Heart left ventricle (tissue), 16 donors: ENCODE measurements around the gene UGT1A5. TPM values are rescaled to one million over a fixed set of nuclear protein-coding genes. Genes with fewer than 3 reads are reported as not detected.

Source experiments
- ATAC-seq, 4 donors: fragments of 200-7000 bp; cut with Tn5 transposase; one replicate each; pipeline ENCODE4 v1.9.1; 2020 to 2022; ENCODE audit warnings: moderate library complexity in 4 of 4, mild to moderate bottlenecking in 3 of 4, moderate number of reproducible peaks in 1 of 4
- DNase-seq, 5 donors: peaks; one replicate each; pipeline ENCODE4 v3.0.0-alpha.2; 2020
- H3K27ac ChIP-seq, 12 donors: fragments of 200-600 bp; sonication (generic) in 4 of 12; one replicate each; pipeline versions ENCODE4 v1.5.0 to v1.8.0; 2016 to 2022; ENCODE audit warnings: mild to moderate bottlenecking in 2 of 12
- H3K27me3 ChIP-seq, 9 donors: fragments of 200-600 bp; sonication (generic) in 2 of 9; one replicate each; pipeline versions ENCODE4 v1.5.1 to v1.8.0; 2016 to 2022; ENCODE audit warnings: mild to moderate bottlenecking in 3 of 9
- H3K36me3 ChIP-seq, 9 donors: fragments of 200-600 bp; sonication (generic) in 2 of 9; one replicate each; pipeline versions ENCODE4 v1.5.0 to v1.8.0; 2018 to 2022; ENCODE audit warnings: mild to moderate bottlenecking in 2 of 9
- H3K4me1 ChIP-seq, 12 donors: fragments of 200-600 bp; sonication (generic) in 4 of 12; one replicate each; pipeline versions ENCODE4 v1.5.0 to v1.8.0; 2016 to 2022; ENCODE audit warnings: mild to moderate bottlenecking in 3 of 12
- H3K4me3 ChIP-seq, 12 donors: fragments of 200-600 bp; sonication (generic) in 4 of 12; one replicate each; pipeline versions ENCODE4 v1.5.0 to v1.8.0; 2017 to 2022; ENCODE audit warnings: mild to moderate bottlenecking in 9 of 12, moderate library complexity in 4 of 12
- H3K9me3 ChIP-seq, 12 donors: fragments of 200-600 bp; sonication (generic) in 4 of 12; one replicate each; pipeline versions ENCODE4 v1.5.0 to v1.8.0; 2016 to 2022; ENCODE audit warnings: mild to moderate bottlenecking in 1 of 12
- CTCF ChIP-seq, 12 donors: fragments of 200-600 bp; sonication (generic) in 4 of 12; IDR thresholded peaks; one replicate each; pipeline versions ENCODE4 v1.5.0 to v1.8.0; 2018 to 2022; ENCODE audit warnings: antibody characterized with exemption in 12 of 12, mild to moderate bottlenecking in 5 of 12
- POLR2A ChIP-seq, 2 donors: fragments of 450-650 bp; IDR thresholded peaks; one replicate each; pipeline ENCODE4 v1.6.1; 2017; ENCODE audit warnings: antibody characterized with exemption in 2 of 2, mild to moderate bottlenecking in 2 of 2, moderate library complexity in 2 of 2
- WGBS, 4 donors: extraction: QIAGEN DNeasy Blood & Tissue Kit in 2 of 4; methylation state at CpG; one replicate each; pipeline versions ENCODE4 v1.1.5 to v1.1.7; 2013 to 2018; 5-methylcytosine and 5-hydroxymethylcytosine counted together
- intact Hi-C, 10 donors: fragments of 100-400 bp; cut with DNase I; formaldehyde crosslinking; loops; one replicate each; pipeline versions ENCODE4 v1.11.1 to v1.14.2; 2022
- polyA plus RNA-seq, 2 donors: library from polyadenylated mRNA; stranded (reverse); fragments of 200-250 nt; gene quantifications; one replicate each; pipeline ENCODE4 v1.2.3, GENCODE V29; 2013
- total RNA-seq, 9 donors: library from RNA; depleted of rRNA in 2 of 9; stranded (reverse); fragments of >200 nt in 2 of 9; fragmentation: NEBNext Ultra II Directional in 3 of 9; extraction: Animal tissue kit (Norgen Biotek cat#: 25700) in 3 of 9; gene quantifications; one replicate each; pipeline versions ENCODE4 v1.1.0 to v1.2.4, GENCODE V29; 2016 to 2023
- donor health status: ischemic (EF 13 %, LVEDD 7.1; RV severe dilation, severe dysfunction).
- donor health status: healthy with polysubstance abuse.
- donor health status: DM: no; HTN: yes; CAD: no.
- donor health status: DM: no; HTN: no; CAD: no.
- donor health status: ischemic (EF 25% LVEDD 6.9; RV normal size, moderate dysfunction).
- donor health status: ischemic (EF 25% LVEDD 5.7; RV mildly dilated, moderate dysfunction).
- donor health status: healthy.
- donor health status: DM: yes; HTN: yes; CAD: no.
- donor health status: ischemic (EF 35%, LVEDD 5.7; RV mildly dilated, moderate dysfunction).
- donor health status: nonischemic (EF 11% LVEDD 7.7; RV severe dilation, severe dysfunction).
- donor health status: DM: yes; HTN: yes; CAD: no.
- donor health status: PGD.
- donor health status: ischemic (EF 29% LVEDD 5.4; RV normal size, mild dysfunction).
- donor health status: nonischemic (EF 23%, LVEDD 6.1; RV moderate dilation, normal function).

UGT1A5 gene
- total and polyA plus RNA-seq, 11 donors, result not detected

DNA sequence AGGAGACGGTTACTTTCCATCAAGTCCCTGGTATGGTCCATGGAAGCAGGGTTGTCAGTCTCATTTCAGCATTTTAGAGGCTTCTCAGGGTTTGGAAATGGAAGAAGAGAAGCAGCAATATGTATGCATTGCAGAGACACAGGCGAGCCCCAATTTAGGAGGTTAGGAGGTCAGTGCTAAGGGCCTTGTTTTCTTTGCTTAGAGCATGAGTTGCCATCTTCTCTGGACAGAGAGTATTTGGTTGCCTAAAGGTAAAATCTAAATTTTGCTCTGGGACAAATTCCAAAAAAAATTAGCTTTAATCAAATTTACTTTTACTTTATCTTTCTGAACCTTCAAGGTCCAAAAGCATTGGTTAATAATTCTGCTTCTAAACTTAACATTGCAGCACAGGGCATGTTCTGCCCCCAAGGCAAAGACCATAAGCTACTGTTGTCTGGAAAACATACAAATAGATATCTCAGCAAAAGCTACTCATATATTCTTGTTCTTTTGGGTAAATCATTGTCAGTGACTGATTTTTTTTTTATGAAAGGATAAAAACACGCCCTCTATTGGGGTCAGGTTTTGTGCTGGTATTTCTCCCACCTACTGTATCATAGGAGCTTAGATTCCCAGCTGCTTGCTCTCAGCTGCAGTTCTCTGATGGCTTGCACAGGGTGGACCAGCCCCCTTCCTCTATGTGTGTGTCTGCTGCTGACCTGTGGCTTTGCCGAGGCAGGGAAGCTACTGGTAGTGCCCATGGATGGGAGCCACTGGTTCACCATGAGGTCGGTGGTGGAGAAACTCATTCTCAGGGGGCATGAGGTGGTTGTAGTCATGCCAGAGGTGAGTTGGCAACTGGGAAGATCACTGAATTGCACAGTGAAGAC, 41.2 kb upstream of the UGT1A5 start, which contains the start of gene UGT1A9:
Gene UGT1A9, plus strand, starts transcription at position 609 of the 872 bp plus-strand sequence. Its CDS starts 37 bp downstream, at position 646.
- H3K27me3 ChIP-seq, result peaks cover 0 to 5% (median 0%) of the 10 kb centered on the region in 9 donors
- H3K27ac ChIP-seq, result no peak within 1 kb of the TSS
- peaks cover 0 to 4% (median 0%) of the 10 kb centered on the region in 12 donors for H3K9me3 ChIP-seq
- whole genome bisulfite sequencing, 4 donors, result 75 to 86% (median 82%) methylated on average over 5 of the region's 5 CpGs
- no peaks in the 10 kb centered on the region for H3K4me1 ChIP-seq
- H3K36me3 ChIP-seq, result no peaks in the 10 kb centered on the region
- TF ChIP-seq POLR2A (IDR thresholded peaks at IDR 0.05) (no peak), CTCF (IDR thresholded peaks at IDR 0.05) (no peak)
- intact Hi-C loops, result no loop called here
- no peak within 1 kb of the TSS for H3K4me3 ChIP-seq
- ATAC-seq, result no peak
- DNase-seq, result no peak

DNA sequence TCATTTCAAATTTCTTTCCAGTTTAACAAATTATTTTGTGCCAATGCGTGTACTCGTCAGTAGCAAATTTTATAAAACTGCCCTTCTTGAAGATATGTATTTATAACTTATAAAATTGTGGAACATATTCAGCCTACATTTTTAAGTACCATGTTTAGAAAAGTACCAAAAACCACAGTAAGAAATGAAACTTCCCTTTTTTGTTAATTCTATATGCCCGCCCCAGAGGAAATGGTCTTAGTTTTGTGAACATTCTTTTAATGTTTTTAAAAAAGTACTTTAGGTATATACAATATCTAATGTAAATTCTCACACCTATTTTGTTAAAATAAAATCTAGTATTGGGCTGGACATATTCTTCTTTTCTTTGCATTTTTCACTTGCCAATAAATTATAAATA, 39.8 kb upstream of the UGT1A5 start:
- H3K9me3 ChIP-seq, result peaks cover 0 to 4% (median 0%) of the 10 kb centered on the region in 12 donors
- H3K27ac ChIP-seq, result no peak overlapping the region
- WGBS, 4 donors, result 73 to 89% (median 80%) methylated on average over 3 of the region's 3 CpGs
- ATAC-seq (no peak), DNase-seq (no peak)
- H3K27me3 ChIP-seq, result peaks cover 0 to 16% (median 0%) of the 10 kb centered on the region in 9 donors
- no peaks in the 10 kb centered on the region for H3K36me3 ChIP-seq
- H3K4me1 ChIP-seq, result no peaks in the 10 kb centered on the region
- intact Hi-C loops, result no loop called here
- no peak overlapping the region for H3K4me3 ChIP-seq
- TF ChIP-seq CTCF (IDR thresholded peaks at IDR 0.05), result no peak
- TF ChIP-seq POLR2A (IDR thresholded peaks at IDR 0.05), result no peak

GRCh38 chr2:233673896-233674295, 38.8 kb upstream of the UGT1A5 start:
- Histone ChIP-seq H3K27me3 (peaks cover 0 to 17% (median 0%) of the 10 kb centered on the region in 9 donors), H3K27ac (no peak overlapping the region), H3K36me3 (no peaks in the 10 kb centered on the region), H3K4me1 (no peaks in the 10 kb centered on the region), H3K4me3 (no peak overlapping the region), H3K9me3 (peaks cover 0 to 4% (median 0%) of the 10 kb centered on the region in 12 donors)
- ATAC-seq (no peak), DNase-seq (no peak)
- no peak for TF ChIP-seq CTCF (IDR thresholded peaks at IDR 0.05)
- no peak for TF ChIP-seq POLR2A (IDR thresholded peaks at IDR 0.05)
- intact Hi-C loops, result no loop called here

- H3K9me3 ChIP-seq, result peaks cover 0 to 4% (median 0%) of the 10 kb centered on the region in 12 donors
- no peaks in the 10 kb centered on the region for H3K4me1 ChIP-seq
- no peak overlapping the region for H3K27ac ChIP-seq
- no peak overlapping the region for H3K4me3 ChIP-seq
- TF ChIP-seq POLR2A (IDR thresholded peaks at IDR 0.05) (no peak), CTCF (IDR thresholded peaks at IDR 0.05) (no peak)
- no peaks in the 10 kb centered on the region for H3K36me3 ChIP-seq
- 38 to 48% (median 43%) methylated on average over 1 of the region's 1 CpG for WGBS, 4 donors
- intact Hi-C loops, result no loop called here
- no peak for ATAC-seq
- no peak for DNase-seq
- peaks cover 0 to 17% (median 0%) of the 10 kb centered on the region in 9 donors for H3K27me3 ChIP-seq
These were observed 38.4 kb upstream of the UGT1A5 start for GRCh38 chr2:233674314-233674713.
